GM18526 (cell line): ENCODE results near the gene CKAP4.

Experiments
- POLR2A ChIP-seq: IDR thresholded peaks from 3 replicates; pipeline ENCODE4 v1.6.1; 2011; ENCODE audit not compliant: insufficient read length; ENCODE audit errors: extremely low read depth

Gene CKAP4

DNA sequence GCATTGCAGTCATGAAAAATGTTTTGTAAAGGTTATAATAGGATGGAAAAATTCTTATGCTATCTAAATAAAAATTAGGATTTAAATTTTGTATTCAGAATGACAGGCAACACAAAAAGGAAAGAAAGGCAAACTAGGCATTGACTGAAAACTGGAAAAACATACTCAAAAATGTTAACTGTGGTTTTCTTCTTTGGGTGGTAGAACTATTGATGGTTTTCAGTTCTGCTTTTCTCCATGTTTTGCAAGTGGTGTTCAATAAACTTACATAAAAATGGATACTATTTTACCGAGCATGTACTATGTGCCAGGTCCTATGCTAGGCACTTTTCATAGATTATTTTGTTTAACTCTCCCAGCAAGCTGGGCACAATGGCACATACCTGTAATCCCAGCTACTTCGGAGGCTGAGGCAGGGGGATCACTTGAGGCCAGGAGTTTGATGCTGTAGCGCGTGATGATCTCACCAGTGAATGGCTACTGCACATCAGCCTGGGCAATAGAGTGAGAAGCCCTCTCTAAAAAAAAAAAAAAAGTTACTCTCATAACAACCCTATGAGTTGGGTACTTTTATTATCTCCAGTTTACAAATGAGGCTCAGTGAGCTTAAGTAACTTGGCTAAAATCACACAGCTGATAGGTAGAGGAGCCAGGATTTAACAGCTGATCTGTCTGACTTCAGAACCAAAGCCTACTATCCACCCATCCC, 28.4 kb upstream of the CKAP4 start:
- TF ChIP-seq POLR2A, result no peak

DNA sequence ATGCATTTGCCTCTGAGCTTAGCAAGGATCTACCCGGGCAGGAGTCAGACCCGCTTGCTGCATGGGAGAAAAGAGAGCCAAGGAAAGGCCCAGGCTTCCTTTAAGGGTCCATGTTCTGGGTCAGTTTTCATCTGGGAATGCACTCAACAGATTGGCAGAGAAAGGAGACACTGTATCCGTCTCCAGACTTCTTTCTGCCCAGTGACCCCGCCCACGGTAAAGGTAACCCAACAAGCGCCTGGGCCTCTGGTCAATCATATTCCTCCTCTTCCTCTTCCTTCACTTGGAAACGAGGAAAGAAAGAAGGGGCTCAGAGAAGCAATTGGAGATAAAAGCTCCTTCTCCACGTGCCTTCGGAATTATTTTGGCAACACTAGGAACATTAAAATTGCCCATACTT, 27.6 kb upstream of the CKAP4 start:
- no peak for TF ChIP-seq POLR2A

DNA sequence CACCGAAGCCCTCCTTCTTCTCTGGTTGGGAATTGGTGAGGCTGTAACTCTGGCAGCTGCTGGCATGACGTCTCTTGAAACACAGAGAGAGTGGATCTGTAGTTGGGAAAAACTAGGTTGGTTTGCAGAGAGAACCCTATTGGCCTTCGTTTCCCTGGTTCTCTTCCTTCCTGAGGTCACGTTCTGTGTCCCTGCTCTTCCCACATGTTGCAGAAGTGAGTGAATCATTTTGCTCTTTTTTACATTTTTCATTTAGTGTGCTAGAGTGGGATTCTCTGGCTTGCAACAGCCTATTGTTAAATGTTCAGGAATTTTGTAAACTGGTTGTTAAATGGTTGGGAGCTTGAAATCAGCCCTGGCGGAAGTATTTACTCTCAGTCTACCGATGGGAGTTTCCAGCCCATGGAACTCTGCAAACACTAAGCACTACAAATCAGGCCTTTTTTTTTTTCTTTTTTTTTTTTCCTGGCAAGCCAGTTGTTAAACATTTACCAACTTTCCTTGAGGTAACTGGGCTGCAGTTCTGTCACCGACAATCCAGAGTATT, 26.8 kb upstream of the CKAP4 start:
- TF ChIP-seq POLR2A, result no peak

DNA sequence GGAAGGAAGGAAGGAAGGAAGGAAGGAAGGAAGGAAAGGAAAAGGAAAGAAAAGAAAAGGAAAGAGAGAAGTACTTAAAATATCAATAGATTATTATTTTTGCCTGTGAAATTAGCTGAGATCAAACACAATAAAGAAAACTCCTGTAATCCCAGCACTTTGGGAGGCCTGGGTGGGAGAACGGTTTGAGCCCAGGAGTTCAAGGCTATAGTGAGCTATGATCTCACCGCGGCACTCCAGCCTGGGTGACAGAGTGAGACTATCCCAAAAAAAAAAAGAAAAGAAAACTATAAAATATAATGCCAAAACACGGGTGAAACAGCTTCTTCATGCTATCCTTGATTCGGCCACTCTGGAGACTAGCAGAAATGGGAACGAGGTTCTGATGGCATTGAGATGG, 26.2 kb upstream of the CKAP4 start:
- TF ChIP-seq POLR2A, result no peak

DNA sequence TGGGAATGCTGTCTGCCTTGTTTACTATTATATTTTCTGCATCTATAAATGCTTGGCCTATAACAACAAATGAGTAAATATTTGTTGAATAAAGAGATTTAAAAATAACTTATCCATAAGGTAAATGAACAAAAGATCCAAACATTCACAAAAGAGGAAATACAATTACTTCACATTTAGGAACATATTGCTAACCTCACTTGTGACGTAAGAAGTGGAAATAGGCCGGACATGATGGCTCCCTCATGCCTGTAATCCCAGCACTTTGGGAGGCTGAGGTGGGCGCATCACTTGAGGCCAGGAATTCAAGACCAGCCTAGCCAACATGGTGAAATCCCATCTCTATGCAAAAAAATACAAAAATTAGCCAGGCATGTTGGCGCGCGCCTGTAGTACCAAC, 25.7 kb upstream of the CKAP4 start:
- no peak for TF ChIP-seq POLR2A

DNA sequence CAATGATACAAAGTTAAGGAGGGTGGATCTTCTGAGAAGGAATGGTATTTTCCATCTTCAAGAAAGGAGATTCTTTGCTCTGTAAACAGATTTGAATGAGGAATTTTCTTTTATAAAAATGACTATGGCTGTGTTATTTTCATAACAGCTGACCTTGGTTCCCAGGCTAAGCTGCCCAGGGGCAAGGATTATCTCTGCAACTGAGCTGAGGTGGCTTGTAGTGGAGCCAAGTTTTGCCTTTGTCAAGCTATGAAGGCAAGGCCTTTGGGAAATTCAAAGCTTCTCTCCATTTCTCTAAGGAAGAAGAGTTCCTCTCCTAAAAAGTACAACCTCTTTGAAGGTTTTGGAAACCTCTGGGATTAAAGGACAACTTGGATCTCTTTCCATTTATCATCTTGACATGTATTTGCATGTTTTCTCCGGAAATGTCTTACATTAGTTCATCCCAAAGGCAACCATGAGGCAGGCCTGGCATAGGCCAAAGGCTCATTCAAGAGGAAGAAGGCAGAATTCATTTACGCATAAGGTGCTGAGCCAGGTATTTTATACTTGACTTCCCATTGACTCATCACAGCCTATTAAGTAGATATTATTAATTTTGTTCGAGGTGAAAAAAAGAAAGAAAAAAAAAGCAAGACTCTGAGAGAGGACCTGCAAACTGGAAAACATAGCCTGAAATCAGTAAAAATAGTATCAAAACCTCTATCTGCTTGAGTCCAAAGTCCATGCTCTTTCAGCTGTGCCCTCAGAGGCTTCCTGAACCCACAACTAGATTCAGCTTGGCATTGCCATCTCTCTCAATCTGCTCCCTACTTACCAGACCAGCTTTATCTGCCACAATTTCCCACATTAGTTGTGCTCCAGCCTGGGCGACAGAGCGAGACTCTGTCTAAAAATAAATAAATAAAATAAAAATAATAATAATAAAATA, 24.0 kb upstream of the CKAP4 start:
- no peak for TF ChIP-seq POLR2A

DNA sequence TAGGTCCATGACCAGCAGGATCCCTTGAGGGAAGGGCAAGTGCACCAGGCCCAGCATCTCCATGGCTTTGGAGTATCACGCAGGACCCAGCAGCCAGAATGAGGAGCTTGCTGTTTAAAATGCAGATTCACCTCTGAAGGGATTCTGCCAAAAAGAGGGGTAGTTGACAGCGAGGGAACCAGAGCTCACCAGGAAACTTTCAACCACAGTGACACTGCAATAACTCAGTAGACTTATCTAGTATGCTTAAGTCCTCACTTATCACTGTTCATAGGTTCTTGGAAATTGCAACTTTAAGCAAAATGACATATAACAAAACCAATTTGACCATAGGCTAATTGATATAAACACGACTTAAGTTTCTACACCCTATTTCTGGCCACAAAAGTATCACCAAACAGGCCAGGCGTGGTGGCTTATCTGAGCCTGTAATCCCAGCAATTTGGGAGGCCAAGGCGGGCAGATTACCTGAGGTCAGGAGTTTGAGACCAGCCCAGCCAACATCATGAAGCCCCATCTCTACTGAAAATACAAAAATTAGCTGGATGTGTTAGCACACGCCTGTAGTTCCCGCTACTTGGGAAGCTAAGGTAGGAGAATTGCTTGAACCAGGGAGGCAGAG, 21.4 kb upstream of the CKAP4 start:
- TF ChIP-seq POLR2A, result no peak

DNA sequence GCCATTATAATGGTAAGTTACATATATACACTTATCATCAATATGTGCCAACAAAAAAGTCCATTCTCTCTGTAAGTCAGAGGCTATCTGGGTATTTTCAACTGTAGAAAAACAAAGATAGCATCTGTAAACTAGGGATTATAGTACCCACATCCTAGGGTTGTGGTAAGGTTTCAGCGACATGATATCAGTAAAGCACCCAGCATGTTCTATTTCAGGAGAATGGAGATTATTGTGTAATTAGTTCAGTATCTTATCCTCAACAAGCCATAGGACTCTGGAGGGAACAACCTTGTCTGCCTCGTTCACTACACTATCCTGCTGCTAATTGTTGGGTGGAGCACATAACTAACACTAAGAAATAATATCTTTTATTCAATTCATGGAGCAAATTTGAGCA, 19.7 kb upstream of the CKAP4 start:
- no peak for TF ChIP-seq POLR2A

DNA sequence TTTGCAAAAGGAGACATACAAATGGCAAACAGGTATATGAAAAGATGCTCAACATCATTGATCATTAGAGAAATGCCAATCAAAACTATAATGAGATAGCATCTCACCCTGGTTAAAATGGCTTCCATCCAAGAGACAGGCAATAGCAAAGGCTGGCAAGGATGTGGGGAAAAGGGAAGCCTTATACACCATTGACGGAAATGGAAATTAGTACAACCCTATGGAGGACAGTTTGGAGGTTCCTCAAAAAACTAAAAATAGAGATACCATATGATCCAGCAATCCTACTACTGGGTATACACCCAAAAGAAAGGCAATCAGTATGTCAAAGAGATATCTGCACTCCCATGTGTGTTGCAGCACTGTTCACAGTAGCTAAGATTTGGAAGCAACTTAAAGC, 17.3 kb upstream of the CKAP4 start:
- no peak for TF ChIP-seq POLR2A

DNA sequence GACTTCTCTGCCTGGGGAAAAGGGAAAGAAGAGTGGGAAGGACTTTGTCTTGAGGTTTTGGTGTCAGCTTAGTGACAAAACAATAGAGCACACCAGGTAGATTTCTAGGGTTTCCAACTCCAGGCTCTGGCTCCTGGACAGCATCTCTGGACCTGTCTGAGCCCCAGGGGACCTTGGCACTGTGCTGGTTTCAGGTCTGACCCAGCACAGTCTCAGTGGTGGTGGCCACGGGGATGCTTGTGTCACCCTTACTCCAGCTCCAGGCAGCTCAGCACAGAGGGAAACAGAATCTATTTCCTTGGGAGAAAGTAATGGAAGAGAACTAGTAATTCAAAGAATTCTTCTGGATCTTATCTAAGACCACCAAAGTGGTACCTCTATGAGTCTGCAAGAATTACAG, 11.1 kb upstream of the CKAP4 start:
- no peak for TF ChIP-seq POLR2A

DNA sequence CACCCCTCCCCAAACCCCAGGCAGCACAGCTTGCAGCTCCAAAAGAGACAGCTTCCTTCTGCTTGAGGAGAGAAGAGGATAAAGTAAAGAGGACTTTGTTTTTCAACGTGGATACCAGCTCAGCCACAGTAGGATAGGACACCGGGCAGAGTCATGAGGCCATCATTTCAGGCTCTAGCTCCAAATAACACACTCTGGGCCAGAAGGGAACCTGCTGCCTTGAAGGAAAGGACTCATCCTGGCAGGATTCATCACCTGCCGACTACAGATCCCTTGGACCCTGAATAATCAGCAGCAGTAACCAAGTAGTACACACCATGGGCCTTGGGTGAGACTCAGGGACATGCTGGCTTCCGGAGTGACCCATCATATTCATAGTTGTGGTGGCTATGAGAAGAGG, 10.4 kb upstream of the CKAP4 start:
- TF ChIP-seq POLR2A, result no peak

DNA sequence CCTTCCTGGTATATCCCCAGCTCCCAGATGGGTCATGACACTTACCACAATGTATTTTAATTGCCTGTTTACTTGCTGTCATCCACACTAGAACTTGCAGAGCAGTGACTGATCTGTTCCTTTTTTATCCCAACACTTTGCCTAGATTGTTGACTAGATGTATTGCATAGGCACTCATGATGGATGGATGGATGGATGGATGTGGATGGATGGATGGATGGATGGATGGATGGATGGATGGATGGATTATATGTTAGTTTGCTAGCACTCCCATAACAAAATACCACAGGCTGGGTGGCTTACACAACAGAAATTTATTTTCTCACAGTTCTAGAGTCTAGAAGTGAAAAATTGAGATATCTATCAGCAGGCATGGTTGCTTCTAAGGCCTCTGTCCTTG, 8.7 kb upstream of the CKAP4 start:
- no peak for TF ChIP-seq POLR2A

DNA sequence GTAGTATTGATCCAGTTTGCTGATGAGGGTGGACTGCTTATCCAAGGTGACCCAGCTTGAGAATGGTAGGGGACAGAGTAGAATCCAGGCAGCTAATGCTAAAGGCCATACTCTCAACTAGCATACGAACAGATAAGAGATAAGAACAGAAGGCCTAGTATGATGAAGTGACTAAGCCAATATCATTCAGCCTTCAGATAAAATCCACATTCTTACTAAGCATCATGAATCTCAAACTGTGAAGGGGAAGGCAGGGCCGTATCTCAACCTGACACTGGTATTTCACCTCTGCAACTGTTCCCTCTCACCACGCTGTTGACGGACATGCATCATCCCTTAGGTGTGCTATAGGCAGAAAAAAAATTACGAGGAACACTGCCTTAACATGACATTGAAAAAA, 8.1 kb upstream of the CKAP4 start:
- TF ChIP-seq POLR2A, result no peak

DNA sequence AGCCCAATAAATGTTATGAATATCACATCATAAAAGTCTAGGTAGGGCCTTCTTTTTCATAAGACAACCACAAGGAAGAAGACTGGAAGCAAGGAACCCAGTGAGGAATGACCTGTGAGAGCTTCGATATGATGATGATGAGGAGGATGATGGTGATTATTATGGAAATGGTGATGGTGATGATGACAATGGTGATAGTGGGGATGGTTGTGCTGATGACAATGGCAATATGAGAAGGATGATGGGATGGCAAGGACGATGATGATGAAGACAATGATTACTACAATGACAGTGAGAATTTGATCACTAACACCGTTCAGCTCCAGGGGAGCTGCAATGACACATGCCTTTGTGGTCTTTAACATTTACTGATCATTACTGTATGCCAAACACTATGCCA, 7.7 kb upstream of the CKAP4 start:
- TF ChIP-seq POLR2A, result no peak

DNA sequence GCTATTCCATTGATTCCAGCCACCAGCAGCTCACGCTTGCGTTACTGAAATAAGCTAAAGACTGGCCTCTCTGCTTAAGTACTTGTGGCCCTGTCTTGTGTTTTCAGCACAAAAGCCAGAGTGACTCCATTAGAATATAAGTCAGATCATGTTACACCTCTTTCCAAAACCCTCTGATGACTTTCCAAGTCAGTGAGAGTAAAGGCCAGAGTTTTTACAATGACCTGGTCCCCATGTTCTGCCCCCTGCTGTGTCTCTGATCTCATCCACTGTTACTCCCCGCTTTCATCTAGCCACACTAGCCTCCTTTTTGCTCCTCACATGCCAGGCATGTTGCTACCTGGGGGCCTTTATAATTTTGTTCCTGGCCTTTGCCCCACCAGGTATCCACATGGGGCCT, 6.9 kb upstream of the CKAP4 start:
- TF ChIP-seq POLR2A, result no peak

DNA sequence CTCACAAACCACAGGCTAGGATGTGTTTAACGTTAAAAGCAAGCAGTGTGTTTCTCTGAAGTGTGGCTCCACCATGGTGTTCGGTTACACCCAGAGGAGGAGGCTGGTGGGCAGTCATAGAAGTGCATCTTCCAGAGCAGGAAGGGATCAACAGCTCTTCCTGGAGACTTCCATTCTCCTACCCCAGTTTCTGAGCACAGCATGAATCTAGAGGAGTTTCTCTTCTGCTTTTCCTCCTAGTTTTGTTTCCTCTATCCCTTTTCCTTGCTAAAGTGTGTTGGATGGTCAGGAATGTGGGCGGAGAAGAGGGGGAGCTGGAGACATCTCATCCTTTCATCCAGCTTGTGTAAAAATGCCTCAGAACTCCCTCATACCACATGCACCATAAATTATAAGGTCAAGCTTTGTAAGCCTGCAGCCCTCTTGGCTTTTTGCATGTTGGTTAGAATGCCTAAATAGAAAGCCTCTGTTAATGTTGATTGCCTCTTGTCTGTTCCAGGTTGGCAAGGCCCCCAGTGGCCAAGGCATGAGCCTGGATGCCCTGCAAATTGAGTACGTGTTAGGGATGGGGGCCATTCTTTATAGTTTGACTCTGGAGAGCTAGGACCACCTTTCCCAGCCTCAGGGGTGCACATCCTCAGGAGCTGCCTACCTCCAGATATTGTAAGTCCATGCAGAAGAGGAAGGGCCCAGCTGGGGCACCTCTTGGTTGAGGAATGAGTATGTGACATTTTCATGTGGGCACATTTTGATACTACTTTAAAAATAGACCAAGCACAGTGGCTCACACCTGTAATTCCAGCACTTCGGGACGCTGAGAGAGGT, 4.0 kb upstream of the CKAP4 start:
- no peak for TF ChIP-seq POLR2A
